CD14-positive monocyte (primary cell): ENCODE results near the gene GPHA2. TPM values are rescaled to one million over a fixed set of nuclear protein-coding genes. Genes with fewer than 3 reads are reported as not detected.

Source experiments
- DNase-seq, 3 donors: peaks; one replicate each; pipeline ENCODE4 v3.0.0-alpha.2; 2011 to 2022
- H2AFZ ChIP-seq: 2 replicates; pipeline ENCODE4 v1.6.0; 2012; ENCODE audit warnings: mild to moderate bottlenecking, low read depth, low read length, inconsistent platforms; ENCODE audit not compliant: insufficient read depth, poor library complexity, severe bottlenecking
- H3K27ac ChIP-seq, 2 donors: 1 replicate in 1 of 2; 2 replicates in 1 of 2; pipeline ENCODE4 v1.5.1; 2012 to 2013; ENCODE audit warnings: low read length in 2 of 2, control low read depth in 1 of 2, inconsistent platforms in 1 of 2, low read depth in 1 of 2, mild to moderate bottlenecking in 1 of 2
- H3K27me3 ChIP-seq, 2 donors: one replicate each; pipeline versions ENCODE4 v1.6.0 to v1.6.1; 2011 to 2013; ENCODE audit warnings: low read length in 2 of 2; ENCODE audit not compliant: control insufficient read depth in 2 of 2, insufficient read depth in 2 of 2
- H3K36me3 ChIP-seq, 2 donors: replicated peaks in 1 of 2; 1 replicate in 1 of 2; 2 replicates in 1 of 2; pipeline versions ENCODE4 v1.5.1 to v1.6.1; 2012 to 2013; ENCODE audit warnings: low read length in 2 of 2, control low read depth in 1 of 2, inconsistent platforms in 1 of 2, mild to moderate bottlenecking in 1 of 2; ENCODE audit not compliant: insufficient read depth in 2 of 2, control insufficient read depth in 1 of 2
- H3K4me1 ChIP-seq, 2 donors: 1 replicate in 1 of 2; 2 replicates in 1 of 2; pipeline versions ENCODE4 v1.5.1 to v1.6.1; 2012 to 2013; ENCODE audit warnings: low read length in 2 of 2, control low read depth in 1 of 2, inconsistent platforms in 1 of 2, mild to moderate bottlenecking in 1 of 2, moderate library complexity in 1 of 2; ENCODE audit not compliant: insufficient read depth in 2 of 2, control insufficient read depth in 1 of 2
- H3K4me2 ChIP-seq: replicated peaks from 2 replicates; pipeline ENCODE3; 2012; ENCODE audit warnings: low read length, moderate library complexity, mild to moderate bottlenecking; ENCODE audit not compliant: poor library complexity, severe bottlenecking; ENCODE audit errors: extremely low read depth
- H3K4me3 ChIP-seq, 3 experiments: fragments of 200-600 bp in 1 of 3; sonication (generic) in 1 of 3; replicated peaks in 1 of 3; 1 replicate in 2 of 3; 2 replicates in 1 of 3; pipeline ENCODE4 v1.5.1; 2011 to 2013; ENCODE audit warnings: low read length in 3 of 3, mild to moderate bottlenecking in 3 of 3, control low read depth in 2 of 3, low read depth in 2 of 3, inconsistent platforms in 1 of 3, moderate library complexity in 1 of 3
- H3K79me2 ChIP-seq: 2 replicates; pipeline ENCODE4 v1.6.0; 2012; ENCODE audit warnings: mild to moderate bottlenecking, control low read depth, inconsistent platforms, low read length, moderate library complexity; ENCODE audit not compliant: insufficient read depth
- H3K9ac ChIP-seq: 2 replicates; pipeline ENCODE4 v1.6.0; 2017; ENCODE audit warnings: low read length, mild to moderate bottlenecking; ENCODE audit not compliant: insufficient read depth, poor library complexity, severe bottlenecking
- H3K9me3 ChIP-seq, 2 donors: replicated peaks in 1 of 2; 1 replicate in 1 of 2; 2 replicates in 1 of 2; pipeline versions ENCODE4 v1.5.1 to v1.6.1; 2012 to 2013; ENCODE audit warnings: low read length in 2 of 2, control low read depth in 1 of 2; ENCODE audit not compliant: control insufficient read depth in 1 of 2, insufficient read depth in 1 of 2
- H4K20me1 ChIP-seq: 2 replicates; pipeline ENCODE4 v1.6.0; 2012; ENCODE audit warnings: mild to moderate bottlenecking, low read length, control low read depth, moderate library complexity; ENCODE audit not compliant: insufficient read depth
- H3K27ac Mint-ChIP-seq, 7 donors: one replicate each; pipeline ENCODE4 v1.8.0; 2020; ENCODE audit warnings: mild to moderate bottlenecking in 7 of 7, mixed read lengths in 7 of 7, moderate library complexity in 6 of 7, inconsistent platforms in 2 of 7
- H3K27me3 Mint-ChIP-seq, 3 donors: one replicate each; pipeline ENCODE4 v1.8.0; 2021 to 2022; ENCODE audit warnings: low read depth in 3 of 3, mild to moderate bottlenecking in 3 of 3, mixed read lengths in 3 of 3, moderate library complexity in 3 of 3, inconsistent platforms in 1 of 3
- H3K36me3 Mint-ChIP-seq, 2 donors: one replicate each; pipeline ENCODE4 v1.8.0; 2020; ENCODE audit warnings: mixed read lengths in 2 of 2, inconsistent platforms in 1 of 2, mild to moderate bottlenecking in 1 of 2
- H3K4me1 Mint-ChIP-seq: one replicate; pipeline ENCODE4 v1.8.0; 2020; ENCODE audit warnings: mild to moderate bottlenecking, mixed read lengths
- H3K4me3 Mint-ChIP-seq, 2 donors: one replicate each; pipeline ENCODE4 v1.8.0; 2020; ENCODE audit warnings: mild to moderate bottlenecking in 2 of 2, mixed read lengths in 2 of 2, moderate library complexity in 1 of 2
- H3K9me3 Mint-ChIP-seq, 7 donors: one replicate each; pipeline ENCODE4 v1.8.0; 2020 to 2022; ENCODE audit warnings: mixed read lengths in 7 of 7, mild to moderate bottlenecking in 6 of 7, moderate library complexity in 6 of 7, inconsistent platforms in 2 of 7
- CTCF ChIP-seq: fragments of 200-600 bp; IDR thresholded peaks from one replicate; pipeline ENCODE4 v1.8.0; 2022; ENCODE audit warnings: antibody characterized with exemption, mild to moderate bottlenecking
- WGBS: methylation state at CpG from one replicate; pipeline ENCODE4 v1.1.5; 2013; ENCODE audit warnings: missing lambda C conversion rate; ENCODE audit not compliant: insufficient coverage; 5-methylcytosine and 5-hydroxymethylcytosine counted together
- intact Hi-C, 2 donors: fragments of 100-400 bp; cut with micrococcal nuclease; formaldehyde crosslinking; loops; one replicate each; pipeline versions ENCODE4 v1.15.0 to v1.15.1; 2023
- polyA plus RNA-seq, 3 donors: library from polyadenylated mRNA; depleted of rRNA in 1 of 3; unstranded in 2 of 3; stranded (reverse) in 1 of 3; fragments of 300-500 nt in 2 of 3; fragments of >200 nt in 1 of 3; fragmentation: Illumina TruSeq in 2 of 3; gene quantifications; 1 replicate in 2 of 3; 2 replicates in 1 of 3; pipeline ENCODE4 v1.2.3, GENCODE V29; 2012 to 2021

The GPHA2 gene
- polyA plus RNA-seq, 3 donors: not detected

GRCh38 chr11:64923151-64923661 is 12.5 kb downstream of the GPHA2 start:
- no peak for TF ChIP-seq CTCF
- intact Hi-C loops: no loop called here
- H4K20me1 ChIP-seq: no peaks in the 10 kb centered on the region
- H3K4me1 ChIP-seq: peaks cover 14 to 27% of the 10 kb centered on the region in 2 donors
- peak overlapping the region in 1 of 2 donors; percentile 99 for H3K27ac ChIP-seq
- H2AFZ ChIP-seq: peak overlapping the region; percentile 100
- 95% methylated on average over 11 of the region's 11 CpGs for WGBS
- H3K79me2 ChIP-seq: no peaks in the 10 kb centered on the region
- H3K9ac ChIP-seq: no peak overlapping the region
- Mint-ChIP-seq H3K36me3 (peaks cover 15 to 16% of the 10 kb centered on the region in 2 donors), H3K27me3 (peaks cover 0 to 5% (median 3%) of the 10 kb centered on the region in 3 donors), H3K27ac (peak overlapping the region in 1 of 7 donors; percentile 99), H3K4me1 (peaks cover 16% of the 10 kb centered on the region), H3K4me3 (no peak overlapping the region), H3K9me3 (no peaks in the 10 kb centered on the region)
- no peak overlapping the region for H3K4me3 ChIP-seq
- no peaks in the 10 kb centered on the region for H3K9me3 ChIP-seq
- DNase-seq: no peak
- peaks cover 0 to 14% of the 10 kb centered on the region in 2 donors for H3K36me3 ChIP-seq
- peak overlapping the region; percentile 98 for H3K4me2 ChIP-seq
- no peaks in the 10 kb centered on the region for H3K27me3 ChIP-seq

DNA sequence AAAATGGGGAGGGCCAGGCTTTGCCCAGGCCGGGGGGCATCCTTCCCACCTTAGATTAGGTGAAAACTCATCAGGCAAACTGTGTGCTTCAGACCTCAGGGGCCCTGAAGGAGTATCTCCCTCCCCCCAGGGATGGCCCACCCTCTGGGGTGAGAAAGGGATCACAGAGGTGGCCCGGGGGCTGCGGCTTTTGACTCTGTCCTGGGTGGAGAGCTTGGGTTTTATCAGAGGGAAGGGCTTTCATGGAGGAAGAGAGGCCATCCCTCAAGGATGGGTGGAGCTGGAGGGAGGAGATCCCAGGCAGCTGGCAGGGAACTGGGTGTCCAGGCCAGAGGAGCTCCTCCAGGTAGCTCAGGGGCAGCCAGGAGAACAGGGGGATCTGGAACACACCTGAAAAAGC is 14.3 kb downstream of the GPHA2 start:
- no peaks in the 10 kb centered on the region for H3K27me3 ChIP-seq
- H3K36me3 ChIP-seq: no peaks in the 10 kb centered on the region
- no CpG with 5 or more reads among the region's 3 CpGs for WGBS
- no peak overlapping the region for H3K4me2 ChIP-seq
- no peak overlapping the region for H3K4me3 Mint-ChIP-seq
- intact Hi-C loops: no loop called here
- peaks cover 26 to 38% of the 10 kb centered on the region in 2 donors for H3K4me1 ChIP-seq
- H3K9ac ChIP-seq: no peak overlapping the region
- H4K20me1 ChIP-seq: peaks cover 1% of the 10 kb centered on the region
- no peaks in the 10 kb centered on the region for H3K36me3 Mint-ChIP-seq
- H3K27me3 Mint-ChIP-seq: peaks cover 0 to 5% (median 3%) of the 10 kb centered on the region in 3 donors
- H3K4me3 ChIP-seq: no peak overlapping the region
- H3K9me3 Mint-ChIP-seq: peaks cover 0 to under 1% (median 0%) of the 10 kb centered on the region in 7 donors
- no peak overlapping the region for H2AFZ ChIP-seq
- no peak for DNase-seq
- H3K27ac Mint-ChIP-seq: no peak overlapping the region
- H3K9me3 ChIP-seq: no peaks in the 10 kb centered on the region
- H3K4me1 Mint-ChIP-seq: peaks cover 27% of the 10 kb centered on the region
- no peak for TF ChIP-seq CTCF
- peaks cover 4% of the 10 kb centered on the region for H3K79me2 ChIP-seq
- no peak overlapping the region for H3K27ac ChIP-seq
